HG03439 (cell line): ENCODE measurements around the gene OR10G2.
"Not testable (repeated sequence)": the region's sequence is repeated elsewhere in the genome, so short reads cannot be mapped to it uniquely, and the experiment has no call there.

ENCODE experiments used
- ATAC-seq: cut with Tn5 transposase; IDR thresholded peaks from one replicate; pipeline ENCODE4 v1.9.1; 2021; ENCODE audit warnings: mild to moderate bottlenecking, moderate library complexity; ENCODE audit not compliant: unreplicated experiment

OR10G2 gene

GRCh38 chr14:21602181-21602580 is 32.6 kb downstream of the OR10G2 start:
- ATAC-seq = not testable (repeated sequence)

GRCh38 chr14:21589317-21589716 is 45.4 kb downstream of the OR10G2 start:
- no peak for ATAC-seq
